ENCODE measurements around the gene DDX31. TPM values are rescaled to one million over a fixed set of nuclear protein-coding genes. Genes with fewer than 3 reads are reported as not detected.

The DDX31 gene
- total RNA-seq, 1 experiment from 2014 or later = 25.8 TPM

DNA sequence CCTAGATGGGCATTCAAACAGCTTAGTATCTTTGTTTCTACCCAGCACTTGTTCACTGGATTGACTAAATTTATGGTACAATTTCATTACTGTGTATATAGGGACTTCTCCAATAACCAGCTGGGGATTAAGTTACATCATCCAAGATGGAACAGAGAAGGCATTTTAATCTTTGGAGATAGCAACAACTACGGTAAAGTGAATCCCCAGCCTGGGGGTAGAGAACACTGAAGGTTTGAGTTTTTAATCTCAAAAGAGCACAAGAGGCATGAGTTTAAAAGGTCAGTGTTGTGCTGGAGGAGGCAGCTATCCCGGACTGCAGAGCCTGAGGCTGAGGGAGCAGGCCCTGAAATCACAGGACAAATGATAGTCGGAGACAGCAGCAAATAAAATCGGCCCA is 28.6 kb downstream of the DDX31 start:
- Histone ChIP-seq H3K9me3 (ENCODE audit: control insufficient read depth in 1 of 2, insufficient read depth in 1 of 2, low read depth in 1 of 2, low read length in 2 of 2) (no peaks in the 10 kb centered on the region), H3K27ac (ENCODE audit: low read depth, low read length) (no peak overlapping the region), H3K36me3 (ENCODE audit: control insufficient read depth in 1 of 2, insufficient read depth in 2 of 2, low read length in 2 of 2) (peaks cover 40 to 48% of the 10 kb centered on the region in 2 experiments; a peak in 3 of 4 replicates), H4K20me1 (ENCODE audit: insufficient read depth) (no peaks in the 10 kb centered on the region), H3K4me2 (ENCODE audit: low read length) (no peak overlapping the region), H3K4me1 (ENCODE audit: control insufficient read depth in 1 of 2, insufficient read depth in 2 of 2, low read length in 2 of 2) (no peaks in the 10 kb centered on the region), H3K79me2 (ENCODE audit: insufficient read depth, low read length) (0 out of 2 replicates have a peak, but pooled peaks cover 4% of the 10 kb centered on the region), H3K27me3 (ENCODE audit: insufficient read depth, low read length) (no peaks in the 10 kb centered on the region), H3K9ac (ENCODE audit: low read length) (no peak overlapping the region), H2AFZ (ENCODE audit: low read depth, low read length, poor library complexity, severe bottlenecking) (no peak overlapping the region), H3K4me3 (replicated peaks in 1 of 2; ENCODE audit: low read depth in 1 of 2, low read length in 2 of 2) (no peak overlapping the region), H3K9me2 (ENCODE audit: insufficient read depth) (no peaks in the 10 kb centered on the region)
- TF ChIP-seq FOSL1 (IDR thresholded peaks at IDR 0.05; ENCODE audit: low read depth) = no peak
- TF ChIP-seq, protein P1, sequence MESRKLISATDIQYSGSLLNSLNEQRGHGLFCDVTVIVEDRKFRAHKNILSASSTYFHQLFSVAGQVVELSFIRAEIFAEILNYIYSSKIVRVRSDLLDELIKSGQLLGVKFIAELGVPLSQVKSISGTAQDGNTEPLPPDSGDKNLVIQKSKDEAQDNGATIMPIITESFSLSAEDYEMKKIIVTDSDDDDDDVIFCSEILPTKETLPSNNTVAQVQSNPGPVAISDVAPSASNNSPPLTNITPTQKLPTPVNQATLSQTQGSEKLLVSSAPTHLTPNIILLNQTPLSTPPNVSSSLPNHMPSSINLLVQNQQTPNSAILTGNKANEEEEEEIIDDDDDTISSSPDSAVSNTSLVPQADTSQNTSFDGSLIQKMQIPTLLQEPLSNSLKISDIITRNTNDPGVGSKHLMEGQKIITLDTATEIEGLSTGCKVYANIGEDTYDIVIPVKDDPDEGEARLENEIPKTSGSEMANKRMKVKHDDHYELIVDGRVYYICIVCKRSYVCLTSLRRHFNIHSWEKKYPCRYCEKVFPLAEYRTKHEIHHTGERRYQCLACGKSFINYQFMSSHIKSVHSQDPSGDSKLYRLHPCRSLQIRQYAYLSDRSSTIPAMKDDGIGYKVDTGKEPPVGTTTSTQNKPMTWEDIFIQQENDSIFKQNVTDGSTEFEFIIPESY (IDR thresholded peaks at IDR 0.05; ENCODE audit: extremely low read depth, insufficient replicate concordance, low read length) = no peak
- no peak for TF ChIP-seq SP1 (IDR thresholded peaks at IDR 0.05; ENCODE audit: low read depth)
- TF ChIP-seq EGR1 (IDR thresholded peaks at IDR 0.05; ENCODE audit: low read depth) = no peak
- no peak for TF ChIP-seq JUND (IDR thresholded peaks at IDR 0.05)
- TF ChIP-seq, protein P2, sequence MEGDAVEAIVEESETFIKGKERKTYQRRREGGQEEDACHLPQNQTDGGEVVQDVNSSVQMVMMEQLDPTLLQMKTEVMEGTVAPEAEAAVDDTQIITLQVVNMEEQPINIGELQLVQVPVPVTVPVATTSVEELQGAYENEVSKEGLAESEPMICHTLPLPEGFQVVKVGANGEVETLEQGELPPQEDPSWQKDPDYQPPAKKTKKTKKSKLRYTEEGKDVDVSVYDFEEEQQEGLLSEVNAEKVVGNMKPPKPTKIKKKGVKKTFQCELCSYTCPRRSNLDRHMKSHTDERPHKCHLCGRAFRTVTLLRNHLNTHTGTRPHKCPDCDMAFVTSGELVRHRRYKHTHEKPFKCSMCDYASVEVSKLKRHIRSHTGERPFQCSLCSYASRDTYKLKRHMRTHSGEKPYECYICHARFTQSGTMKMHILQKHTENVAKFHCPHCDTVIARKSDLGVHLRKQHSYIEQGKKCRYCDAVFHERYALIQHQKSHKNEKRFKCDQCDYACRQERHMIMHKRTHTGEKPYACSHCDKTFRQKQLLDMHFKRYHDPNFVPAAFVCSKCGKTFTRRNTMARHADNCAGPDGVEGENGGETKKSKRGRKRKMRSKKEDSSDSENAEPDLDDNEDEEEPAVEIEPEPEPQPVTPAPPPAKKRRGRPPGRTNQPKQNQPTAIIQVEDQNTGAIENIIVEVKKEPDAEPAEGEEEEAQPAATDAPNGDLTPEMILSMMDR (IDR thresholded peaks at IDR 0.05 in 2 of 3, conservative IDR thresholded peaks at IDR 0.05 in 1 of 3; ENCODE audit: borderline replicate concordance in 1 of 3, insufficient read depth in 1 of 3, low read depth in 2 of 3, low read length in 2 of 3) = no peak
- no peak for TF ChIP-seq EZH2phosphoT487 (IDR thresholded peaks at IDR 0.05; ENCODE audit: borderline replicate concordance)
- TF ChIP-seq RAD21 (IDR thresholded peaks at IDR 0.05; ENCODE audit: low read depth) = no peak
- no peak for TF ChIP-seq TCF7L2 (IDR thresholded peaks at IDR 0.05; ENCODE audit: borderline replicate concordance, extremely low read depth, insufficient read depth, insufficient read length)
- TF ChIP-seq SIN3A (IDR thresholded peaks at IDR 0.05; ENCODE audit: low read depth) = no peak
- TF ChIP-seq, protein P3, sequence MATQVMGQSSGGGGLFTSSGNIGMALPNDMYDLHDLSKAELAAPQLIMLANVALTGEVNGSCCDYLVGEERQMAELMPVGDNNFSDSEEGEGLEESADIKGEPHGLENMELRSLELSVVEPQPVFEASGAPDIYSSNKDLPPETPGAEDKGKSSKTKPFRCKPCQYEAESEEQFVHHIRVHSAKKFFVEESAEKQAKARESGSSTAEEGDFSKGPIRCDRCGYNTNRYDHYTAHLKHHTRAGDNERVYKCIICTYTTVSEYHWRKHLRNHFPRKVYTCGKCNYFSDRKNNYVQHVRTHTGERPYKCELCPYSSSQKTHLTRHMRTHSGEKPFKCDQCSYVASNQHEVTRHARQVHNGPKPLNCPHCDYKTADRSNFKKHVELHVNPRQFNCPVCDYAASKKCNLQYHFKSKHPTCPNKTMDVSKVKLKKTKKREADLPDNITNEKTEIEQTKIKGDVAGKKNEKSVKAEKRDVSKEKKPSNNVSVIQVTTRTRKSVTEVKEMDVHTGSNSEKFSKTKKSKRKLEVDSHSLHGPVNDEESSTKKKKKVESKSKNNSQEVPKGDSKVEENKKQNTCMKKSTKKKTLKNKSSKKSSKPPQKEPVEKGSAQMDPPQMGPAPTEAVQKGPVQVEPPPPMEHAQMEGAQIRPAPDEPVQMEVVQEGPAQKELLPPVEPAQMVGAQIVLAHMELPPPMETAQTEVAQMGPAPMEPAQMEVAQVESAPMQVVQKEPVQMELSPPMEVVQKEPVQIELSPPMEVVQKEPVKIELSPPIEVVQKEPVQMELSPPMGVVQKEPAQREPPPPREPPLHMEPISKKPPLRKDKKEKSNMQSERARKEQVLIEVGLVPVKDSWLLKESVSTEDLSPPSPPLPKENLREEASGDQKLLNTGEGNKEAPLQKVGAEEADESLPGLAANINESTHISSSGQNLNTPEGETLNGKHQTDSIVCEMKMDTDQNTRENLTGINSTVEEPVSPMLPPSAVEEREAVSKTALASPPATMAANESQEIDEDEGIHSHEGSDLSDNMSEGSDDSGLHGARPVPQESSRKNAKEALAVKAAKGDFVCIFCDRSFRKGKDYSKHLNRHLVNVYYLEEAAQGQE (IDR thresholded peaks at IDR 0.05; ENCODE audit: low read depth) = no peak
- no peak for TF ChIP-seq SRF (IDR thresholded peaks at IDR 0.05; ENCODE audit: low read depth)
- BruUV-seq (replicated peaks) = no TSS peak
- POLR2A ChIA-PET = no interaction called here
- no peak for DNase-seq (ENCODE audit: low read depth, low spot score)
- intact Hi-C loops (cut with micrococcal nuclease) = no loop called here
- RAD21 ChIA-PET (ENCODE audit: low non-redundant PET in 1 of 2, low total read pairs in 2 of 2, uncharacterized antibody in 2 of 2, unreplicated experiment in 2 of 2) = no interaction called here
- CTCF ChIA-PET = no interaction called here
- ATAC-seq = no peak
